Stimulated activated CD8-positive, alpha-beta memory T cell treated with anti-CD3 and anti-CD28 coated beads, Interleukin-4, amount 100 ng/mL, for 48 hours (primary cell): ENCODE data around the gene STAB1.

ENCODE experiments used
- DNase-seq: peaks from one replicate; pipeline ENCODE4 v3.0.0-alpha.2; 2020

STAB1 gene

GRCh38 chr3:52512105-52512504, 17.0 kb downstream of the STAB1 start:
- no peak for DNase-seq

- no peak for DNase-seq
Observed at GRCh38 chr3:52512727-52513126, 17.6 kb downstream of the STAB1 start.

GRCh38 chr3:52513281-52513680, 18.1 kb downstream of the STAB1 start:
- no peak for DNase-seq

- no peak for DNase-seq
Observed at GRCh38 chr3:52514576-52514975, 19.4 kb downstream of the STAB1 start.

- no peak for DNase-seq
Observed at GRCh38 chr3:52515192-52515591, 20.1 kb downstream of the STAB1 start.

- no peak for DNase-seq
Observed at GRCh38 chr3:52516509-52517195, 21.5 kb downstream of the STAB1 start.

- DNase-seq = no peak
Observed at GRCh38 chr3:52517796-52518722, 22.9 kb downstream of the STAB1 start.

GRCh38 chr3:52518723-52519444, 23.7 kb downstream of the STAB1 start:
- no peak for DNase-seq

- DNase-seq = no peak
Observed at GRCh38 chr3:52519445-52520140, 24.5 kb downstream of the STAB1 start.

GRCh38 chr3:52520141-52520667, 25.1 kb downstream of the STAB1 start:
- DNase-seq = no peak

- no peak for DNase-seq
Observed at GRCh38 chr3:52520716-52521487, 25.8 kb downstream of the STAB1 start.

GRCh38 chr3:52521488-52521824, 26.3 kb downstream of the STAB1 start:
- DNase-seq = no peak

- no peak for DNase-seq
Observed at GRCh38 chr3:52521881-52522650, 26.9 kb downstream of the STAB1 start.

GRCh38 chr3:52522651-52523251, 27.6 kb downstream of the STAB1 start:
- DNase-seq = no peak

GRCh38 chr3:52523386-52524257, 28.5 kb downstream of the STAB1 start:
- DNase-seq = no peak

GRCh38 chr3:52524258-52524751, 29.2 kb downstream of the STAB1 start:
- DNase-seq = no peak

- no peak for DNase-seq
Observed at GRCh38 chr3:52524752-52525679, 29.9 kb downstream of the STAB1 start.
